HG03520 (cell line): ENCODE data around the gene ATRN.
"Not testable (repeated sequence)": the region's sequence is repeated elsewhere in the genome, so short reads cannot be mapped to it uniquely, and the experiment has no call there.

Experiments used
- ATAC-seq: cut with Tn5 transposase; IDR thresholded peaks from one replicate; pipeline ENCODE4 v1.9.1; 2021; ENCODE audit warnings: mild to moderate bottlenecking, moderate library complexity; ENCODE audit not compliant: unreplicated experiment

The ATRN gene

GRCh38 chr20:3514012-3514642 lies 43.3 kb downstream of the ATRN start:
- no peak for ATAC-seq

- ATAC-seq, result no peak
These were observed 44.8 kb downstream of the ATRN start for GRCh38 chr20:3515379-3516170.

- ATAC-seq, result no peak
These were observed 51.3 kb downstream of the ATRN start for GRCh38 chr20:3521852-3522740.

- not testable (repeated sequence) for ATAC-seq
These were observed 53.9 kb downstream of the ATRN start for GRCh38 chr20:3524696-3525095.

GRCh38 chr20:3532089-3532615 lies 61.3 kb downstream of the ATRN start:
- ATAC-seq, result no peak

- ATAC-seq, result not testable (repeated sequence)
These were observed 66.9 kb downstream of the ATRN start for GRCh38 chr20:3537733-3538132.

GRCh38 chr20:3539311-3540107 lies 68.7 kb downstream of the ATRN start:
- ATAC-seq, result no peak

GRCh38 chr20:3541887-3542721 lies 71.3 kb downstream of the ATRN start:
- ATAC-seq, result no peak

- ATAC-seq, result no peak
These were observed 73.2 kb downstream of the ATRN start for GRCh38 chr20:3543901-3544507.

- no peak for ATAC-seq
These were observed 74.6 kb downstream of the ATRN start for GRCh38 chr20:3545401-3545925.

GRCh38 chr20:3547906-3548305 lies 77.1 kb downstream of the ATRN start:
- ATAC-seq, result no peak

GRCh38 chr20:3550837-3551236 lies 80.0 kb downstream of the ATRN start:
- ATAC-seq, result no peak

GRCh38 chr20:3551681-3552434 lies 81.0 kb downstream of the ATRN start:
- no peak for ATAC-seq

- no peak for ATAC-seq
These were observed 82.8 kb downstream of the ATRN start for GRCh38 chr20:3553663-3554062.

- no peak for ATAC-seq
These were observed 86.5 kb downstream of the ATRN start for GRCh38 chr20:3557237-3557785.

GRCh38 chr20:3559231-3559630 lies 88.4 kb downstream of the ATRN start:
- ATAC-seq, result no peak

- no peak for ATAC-seq
These were observed 88.8 kb downstream of the ATRN start for GRCh38 chr20:3559637-3560036.

GRCh38 chr20:3560162-3560561 lies 89.3 kb downstream of the ATRN start:
- ATAC-seq, result no peak
